Endothelial cell of umbilical vein (primary cell): ENCODE results near the gene GSTA5. TPM values are rescaled to one million over a fixed set of nuclear protein-coding genes. Genes with fewer than 3 reads are reported as not detected.
"Not testable (repeated sequence)": the region's sequence is repeated elsewhere in the genome, so short reads cannot be mapped to it uniquely, and the experiment has no call there.

Experiments used
- BruUV-seq: library from RNA; stranded (reverse); fragments of 400-500 nt; replicated peaks from 2 replicates; lab custom pipeline; 2021; lab: Mats Ljungman, UMichigan
- CTCF ChIA-PET: fragments of 300-600, 350-600 bp; sonication (Branson Sonifier 250); formaldehyde crosslinking; loops from one replicate; lab custom pipeline; 2021; ENCODE audit warnings: antibody characterized with exemption, inconsistent platforms; lab: Charles Lee
- POLR2A ChIA-PET: fragments of 300-600, 350-600 bp; sonication (Branson Sonifier 250); formaldehyde crosslinking; loops from one replicate; lab custom pipeline; 2021; ENCODE audit warnings: antibody characterized with exemption, inconsistent platforms; lab: Charles Lee
- DNase-seq: peaks from one replicate; pipeline ENCODE4 v3.0.0-alpha.2; 2011; ENCODE audit warnings: low read depth, low spot score
- FAIRE-seq: peaks from 2 replicates; lab custom pipeline; 2011; peaks lifted over from hg19 to GRCh38; lab: Jason Lieb, UNC
- H2AFZ ChIP-seq: 2 replicates; pipeline ENCODE4 v1.6.0; 2012; ENCODE audit warnings: low read depth, low read length, control low read depth, inconsistent platforms
- H3K27ac ChIP-seq: 2 replicates; pipeline ENCODE4 v1.5.1; 2011; ENCODE audit warnings: low read depth, mild to moderate bottlenecking, control low read depth, low read length, moderate library complexity; ENCODE audit not compliant: insufficient read depth
- H3K27me3 ChIP-seq, 2 experiments: 2 replicates each; pipeline versions ENCODE4 v1.6.0 to v1.6.1; 2011; ENCODE audit warnings: low read length in 2 of 2, mixed read lengths in 1 of 2; ENCODE audit not compliant: control insufficient read depth in 2 of 2, insufficient read depth in 2 of 2
- H3K36me3 ChIP-seq, 2 experiments: 2 replicates in 1 of 2; 3 replicates in 1 of 2; pipeline ENCODE4 v1.5.1; 2011; ENCODE audit warnings: low read length in 2 of 2, mild to moderate bottlenecking in 1 of 2, moderate library complexity in 1 of 2; ENCODE audit not compliant: control insufficient read depth in 2 of 2, insufficient read depth in 2 of 2; ENCODE audit errors: extremely low read depth in 1 of 2
- H3K4me1 ChIP-seq: 3 replicates; pipeline ENCODE4 v1.5.1; 2011; ENCODE audit warnings: mild to moderate bottlenecking, low read length; ENCODE audit not compliant: control insufficient read depth, insufficient read depth; ENCODE audit errors: extremely low read depth
- H3K4me2 ChIP-seq: 2 replicates; pipeline ENCODE4 v1.6.1; 2011; ENCODE audit warnings: low read length, control low read depth, mixed read lengths; ENCODE audit not compliant: insufficient read depth
- H3K4me3 ChIP-seq, 3 experiments: fragments of 200-600 bp in 1 of 3; sonication (generic), shearing (Covaris generic) in 1 of 3; replicated peaks in 1 of 3; 2 replicates each; pipeline ENCODE4 v1.5.1; 2011 to 2016; ENCODE audit warnings: control low read depth in 3 of 3, low read length in 3 of 3, mild to moderate bottlenecking in 2 of 3, inconsistent platforms in 1 of 3, low read depth in 1 of 3, moderate library complexity in 1 of 3; ENCODE audit not compliant: insufficient read depth in 1 of 3
- H3K79me2 ChIP-seq: 2 replicates; pipeline ENCODE4 v1.6.0; 2012; ENCODE audit warnings: low read length, inconsistent platforms; ENCODE audit not compliant: control insufficient read depth, insufficient read depth
- H3K9ac ChIP-seq: replicated peaks from 2 replicates; pipeline ENCODE3; 2011; ENCODE audit warnings: low read length, control low read depth; ENCODE audit not compliant: insufficient read depth; ENCODE audit errors: extremely low read depth
- H3K9me1 ChIP-seq: replicated peaks from 3 replicates; pipeline ENCODE4 v1.6.0; 2011; ENCODE audit warnings: mild to moderate bottlenecking, low read length; ENCODE audit not compliant: control insufficient read depth, insufficient read depth; ENCODE audit errors: extremely low read depth
- H3K9me3 ChIP-seq: replicated peaks from 2 replicates; pipeline ENCODE4 v1.5.1; 2012; ENCODE audit warnings: low read length, inconsistent platforms; ENCODE audit not compliant: control insufficient read depth, insufficient read depth
- H4K20me1 ChIP-seq: replicated peaks from 2 replicates; pipeline ENCODE3; 2011; ENCODE audit warnings: mild to moderate bottlenecking, low read length; ENCODE audit not compliant: control insufficient read depth, insufficient read depth; ENCODE audit errors: extremely low read depth
- CTCF ChIP-seq, 2 donors: IDR thresholded peaks; 1 replicate in 1 of 2; 2 replicates in 1 of 2; pipeline ENCODE4 v1.5.1; 2011; ENCODE audit warnings: low read length in 2 of 2, mild to moderate bottlenecking in 2 of 2, moderate library complexity in 2 of 2, control low read depth in 1 of 2, inconsistent platforms in 1 of 2, low read depth in 1 of 2; ENCODE audit not compliant: insufficient read depth in 1 of 2; ENCODE audit errors: extremely low read depth in 1 of 2
- FOS ChIP-seq: IDR thresholded peaks from 2 replicates; pipeline ENCODE4 v1.6.1; 2011; ENCODE audit warnings: mild to moderate bottlenecking, low read length, moderate library complexity, borderline replicate concordance; ENCODE audit not compliant: insufficient read depth
- MAX ChIP-seq: IDR thresholded peaks from 2 replicates; pipeline ENCODE4 v1.6.1; 2011; ENCODE audit not compliant: insufficient read depth, insufficient read length
- POLR2AphosphoS5 ChIP-seq: IDR thresholded peaks from 2 replicates; pipeline ENCODE4 v1.6.1; 2012; ENCODE audit warnings: low read depth, mild to moderate bottlenecking, control low read depth, low read length, moderate library complexity; ENCODE audit not compliant: insufficient read depth
- dilution Hi-C: fragments of 300-500 bp; cut with MboI; formaldehyde crosslinking; loops from one replicate; pipeline ENCODE4 v1.15.0; 2019; ENCODE audit warnings: low sequenced_read_pairs; ENCODE audit not compliant: extremely low pct_ligation_motif_present
- intact Hi-C: fragments of 100-400 bp; cut with micrococcal nuclease; formaldehyde crosslinking; loops from one replicate; pipeline ENCODE4 v1.10.0; 2022
- polyA plus RNA-seq, 4 experiments: library from polyadenylated mRNA; depleted of rRNA in 3 of 4; stranded (reverse) in 3 of 4; unstranded in 1 of 4; fragments of >200 nt; gene quantifications; 2 replicates each; pipeline versions ENCODE4 v1.2.1 to v1.2.3, GENCODE V29; 2011 to 2012; ENCODE audit warnings: missing spikeins in 1 of 4
- total RNA-seq: library from RNA; stranded (reverse); gene quantifications from 2 replicates; pipeline ENCODE4 v1.2.3, GENCODE V29; 2021

Gene GSTA5
- total and polyA plus RNA-seq, 2 donors (not counting 3 experiments of a cell fraction or from before 2014, with no cell fraction given), result not detected

- no TSS peak for BruUV-seq
- Histone ChIP-seq H3K9me3 (no peaks in the 10 kb centered on the region), H2AFZ (no peak overlapping the region), H3K27me3 (peaks cover 0 to 8% of the 10 kb centered on the region in 2 experiments), H3K27ac (no peak overlapping the region), H3K79me2 (no peaks in the 10 kb centered on the region), H3K9me1 (no peaks in the 10 kb centered on the region), H3K36me3 (no peaks in the 10 kb centered on the region), H3K4me1 (no peaks in the 10 kb centered on the region), H4K20me1 (no peaks in the 10 kb centered on the region), H3K4me2 (no peak overlapping the region), H3K4me3 (no peak overlapping the region), H3K9ac (no peak overlapping the region)
- FAIRE-seq (peak; percentile 97), DNase-seq (peak; percentile 14)
- ChIA-PET POLR2A (no interaction called here), CTCF (interaction anchor here (1.4 kb wide), 1 partner anchor 13 kb away, joined by 3 read pairs; no protein-coding TSS in a partner anchor)
- intact Hi-C loops, result loop anchor here (1.0 kb wide), 2 partner anchors 179 to 669 kb away; no protein-coding TSS in a partner anchor
- TF ChIP-seq FOS, result no peak
- no peak for TF ChIP-seq MAX
- TF ChIP-seq POLR2AphosphoS5, result no peak
- TF ChIP-seq CTCF (IDR thresholded peaks at IDR 0.05; ENCODE audit: extremely low read depth in 1 of 2, insufficient read depth in 1 of 2, low read depth in 1 of 2, low read length in 2 of 2), result peak; percentile 54 to 66
- dilution Hi-C loops, result no loop called here
Observed at GRCh38 chr6:52815167-52816092, 25.2 kb downstream of the GSTA5 start.

- H3K4me2 ChIP-seq, H4K20me1 ChIP-seq, intact Hi-C loops, H3K27ac ChIP-seq, H3K9ac ChIP-seq, H3K9me1 ChIP-seq, dilution Hi-C loops, H3K9me3 ChIP-seq, H3K79me2 ChIP-seq, BruUV-seq, H3K36me3 ChIP-seq, POLR2A ChIA-PET, H3K4me1 ChIP-seq, DNase-seq, H3K4me3 ChIP-seq, FAIRE-seq, H3K27me3 ChIP-seq, H2AFZ ChIP-seq: not testable (repeated sequence)
- CTCF ChIA-PET, result interaction anchor here (1.4 kb wide), 1 partner anchor 14 kb away, joined by 3 read pairs; no protein-coding TSS in a partner anchor
Observed at GRCh38 chr6:52814545-52814944, 26.1 kb downstream of the GSTA5 start.

GRCh38 chr6:52809777-52810176 is 30.8 kb downstream of the GSTA5 start:
- H3K9ac ChIP-seq, H3K9me3 ChIP-seq, FAIRE-seq, H3K79me2 ChIP-seq, H3K27ac ChIP-seq, H2AFZ ChIP-seq, POLR2A ChIA-PET, BruUV-seq, dilution Hi-C loops, H3K27me3 ChIP-seq, H3K4me2 ChIP-seq, DNase-seq, H3K4me3 ChIP-seq, H3K9me1 ChIP-seq, H3K4me1 ChIP-seq, intact Hi-C loops, H3K36me3 ChIP-seq, H4K20me1 ChIP-seq: not testable (repeated sequence)
- CTCF ChIA-PET, result interaction anchor here (1.0 kb wide), 1 partner anchor 40 kb away, joined by 3 read pairs; no protein-coding TSS in a partner anchor
